K562 (cell line): ENCODE data around the gene HIVEP3. TPM values are rescaled to one million over a fixed set of nuclear protein-coding genes. Genes with fewer than 3 reads are reported as not detected.
A peak's percentile ranks its signal among the peaks of the same experiment; 100 is the strongest.

Experiments used
- BACH1 ChIP-seq: fragments of 200-800 bp; sonication (Bioruptor generic); IDR thresholded peaks from 2 replicates; pipeline ENCODE4 v1.6.1; 2016; ENCODE audit warnings: missing genetic modification characterization, missing compliant biosample characterization
- CC2D1A ChIP-seq: fragments of 450-650 bp; IDR thresholded peaks from 2 replicates; pipeline ENCODE4 v1.6.1; 2017; ENCODE audit warnings: mild to moderate bottlenecking
- GTF2F1 ChIP-seq: IDR thresholded peaks from 2 replicates; pipeline ENCODE4 v1.6.1; 2011; ENCODE audit warnings: low read depth, low read length, improper control_type of control experiment
- HMG20A ChIP-seq: fragments of 450-650 bp; formaldehyde crosslinking; conservative IDR thresholded peaks from 2 replicates; pipeline ENCODE4 v1.4.0; 2020; ENCODE audit warnings: mild to moderate bottlenecking, mixed read lengths
- MAFF ChIP-seq: IDR thresholded peaks from 2 replicates; pipeline ENCODE4 v1.6.1; 2012; ENCODE audit warnings: low read length, improper control_type of control experiment
- NELFE ChIP-seq: IDR thresholded peaks from 2 replicates; pipeline ENCODE4 v1.6.1; 2011; ENCODE audit warnings: mild to moderate bottlenecking; ENCODE audit not compliant: insufficient read depth, insufficient read length
- RUNX1 ChIP-seq: sonication (generic); IDR thresholded peaks from 2 replicates; pipeline ENCODE4 v1.6.1; 2016; ENCODE audit warnings: antibody characterized with exemption, low read depth
- SMARCA4 ChIP-seq: fragments of 450-650 bp; IDR thresholded peaks from 2 replicates; pipeline ENCODE4 v1.6.1; 2016
- ZBTB17 ChIP-seq: fragments of 450-650 bp; formaldehyde crosslinking; IDR thresholded peaks from 2 replicates; pipeline ENCODE4 v1.4.0; 2020; ENCODE audit warnings: mild to moderate bottlenecking
- ZC3H11A ChIP-seq: IDR thresholded peaks from 2 replicates; pipeline ENCODE4 v1.6.1; 2012; ENCODE audit warnings: low read depth, low read length, improper control_type of control experiment
- ZNF174 ChIP-seq: fragments of 250-450 bp; sonication (Bioruptor Pico); IDR thresholded peaks from 2 replicates; pipeline ENCODE4 v1.4.0; 2020; ENCODE audit warnings: mild to moderate bottlenecking
- ZNF318 ChIP-seq, 2 experiments: fragments of 450-650 bp; IDR thresholded peaks; 2 replicates each; pipeline ENCODE4 v1.6.1; 2016; ENCODE audit warnings: mild to moderate bottlenecking in 2 of 2, borderline replicate concordance in 1 of 2, low read depth in 1 of 2, moderate library complexity in 1 of 2
- ZNF444 ChIP-seq: fragments of 250-450 bp; sonication (Bioruptor Pico); IDR thresholded peaks from 2 replicates; pipeline ENCODE4 v1.4.0; 2020; ENCODE audit warnings: mild to moderate bottlenecking, moderate library complexity
- polyA plus RNA-seq, 8 experiments: library from polyadenylated mRNA; depleted of rRNA in 4 of 8; stranded (reverse) in 5 of 8; unstranded in 3 of 8; fragments of >200 nt; fragmentation: Nextera tagmentation in 2 of 8; fragmentation: Illumina TruSeq in 1 of 8; extraction: Ambion mirVana in 2 of 8; extraction: Trizol in 1 of 8; gene quantifications; 2 replicates each; pipeline versions ENCODE4 v1.2.1 to v1.2.3, GENCODE V29; 2011 to 2014; ENCODE audit warnings: inconsistent platforms in 1 of 8, missing spikeins in 1 of 8
- total RNA-seq, 7 experiments: library from RNA; depleted of rRNA in 6 of 7; stranded (reverse); fragments of >200 nt in 6 of 7; fragmentation: Illumina TruSeq in 2 of 7; extraction: Trizol in 2 of 7; gene quantifications; 2 replicates each; pipeline versions ENCODE4 v1.2.1 to v1.2.3, GENCODE V29; 2011 to 2021; ENCODE audit warnings: low replicate concordance in 1 of 7
- TF ChIP-seq, protein P1 (sequence below): fragments of 250-450 bp; sonication (Bioruptor Pico); IDR thresholded peaks from 2 replicates; pipeline ENCODE4 v1.8.0; 2021; ENCODE audit warnings: moderate library complexity, mild to moderate bottlenecking, inconsistent platforms
- TF ChIP-seq, protein P2 (sequence below): fragments of 250-450 bp; sonication (Bioruptor Pico); IDR thresholded peaks from 2 replicates; pipeline ENCODE4 v1.4.0; 2020; ENCODE audit warnings: mild to moderate bottlenecking, moderate library complexity
- TF ChIP-seq, protein P3 (sequence below): fragments of 450-650 bp; IDR thresholded peaks from 2 replicates; pipeline ENCODE4 v1.6.1; 2016; ENCODE audit warnings: borderline replicate concordance

The HIVEP3 gene
- total and polyA plus RNA-seq, 9 of the 15 experiments (the other 6 are each of a cell fraction or from before 2014, with no cell fraction given), result 0.09 to 0.58 (median 0.34) TPM; not detected in 1

DNA sequence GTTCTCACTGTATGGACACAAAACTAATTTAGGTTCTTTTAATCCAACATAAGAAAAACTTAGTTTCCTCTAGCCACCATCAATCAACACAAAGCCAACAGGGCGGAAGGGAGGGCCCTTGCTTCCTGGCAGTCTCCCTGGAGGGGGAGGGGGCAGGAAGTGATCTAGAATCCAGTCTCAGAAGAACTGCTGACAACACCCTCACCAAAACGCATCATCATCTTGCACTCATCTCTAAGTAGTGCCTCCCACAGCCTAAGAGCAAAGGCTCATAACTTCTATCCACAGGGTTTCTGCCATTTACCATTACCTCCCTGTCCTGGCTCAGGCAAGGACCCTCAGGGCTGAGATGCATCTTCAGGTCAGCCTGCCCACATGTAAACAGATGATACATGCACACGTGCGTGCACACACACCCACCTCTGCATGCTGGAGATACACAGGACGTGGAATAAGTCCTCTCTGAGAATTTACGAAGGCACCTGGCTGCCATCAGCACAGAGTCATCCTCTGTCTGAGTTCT lies 20.5 kb downstream of the HIVEP3 start (continued):
- TF ChIP-seq, protein P1, sequence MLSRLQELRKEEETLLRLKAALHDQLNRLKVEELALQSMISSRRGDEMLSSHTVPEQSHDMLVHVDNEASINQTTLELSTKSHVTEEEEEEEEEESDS (CRISPR knock-in tag), result no peak
- TF ChIP-seq ZNF174, result no peak
- no peak for TF ChIP-seq CC2D1A
- TF ChIP-seq, protein P2, sequence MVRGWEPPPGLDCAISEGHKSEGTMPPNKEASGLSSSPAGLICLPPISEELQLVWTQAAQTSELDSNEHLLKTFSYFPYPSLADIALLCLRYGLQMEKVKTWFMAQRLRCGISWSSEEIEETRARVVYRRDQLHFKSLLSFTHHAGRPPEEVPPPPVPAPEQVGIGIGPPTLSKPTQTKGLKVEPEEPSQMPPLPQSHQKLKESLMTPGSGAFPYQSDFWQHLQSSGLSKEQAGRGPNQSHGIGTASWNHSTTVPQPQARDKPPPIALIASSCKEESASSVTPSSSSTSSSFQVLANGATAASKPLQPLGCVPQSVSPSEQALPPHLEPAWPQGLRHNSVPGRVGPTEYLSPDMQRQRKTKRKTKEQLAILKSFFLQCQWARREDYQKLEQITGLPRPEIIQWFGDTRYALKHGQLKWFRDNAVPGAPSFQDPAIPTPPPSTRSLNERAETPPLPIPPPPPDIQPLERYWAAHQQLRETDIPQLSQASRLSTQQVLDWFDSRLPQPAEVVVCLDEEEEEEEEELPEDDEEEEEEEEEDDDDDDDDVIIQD (CRISPR knock-in tag), result no peak
- TF ChIP-seq SMARCA4, result peak; percentile 30; the same call in 1 of the 2 replicates
- TF ChIP-seq ZBTB17 (CRISPR knock-in tag), result 0 out of 2 replicates have a peak, but pooled peaks have one; percentile 20
- no peak for TF ChIP-seq RUNX1
- TF ChIP-seq MAFF, result no peak; the same call in 1 of the 2 replicates
- TF ChIP-seq ZC3H11A, result no peak
- no peak for TF ChIP-seq ZNF318 (IDR thresholded peaks at IDR 0.05; ENCODE audit: borderline replicate concordance in 1 of 2, low read depth in 1 of 2)
- TF ChIP-seq, protein P3, sequence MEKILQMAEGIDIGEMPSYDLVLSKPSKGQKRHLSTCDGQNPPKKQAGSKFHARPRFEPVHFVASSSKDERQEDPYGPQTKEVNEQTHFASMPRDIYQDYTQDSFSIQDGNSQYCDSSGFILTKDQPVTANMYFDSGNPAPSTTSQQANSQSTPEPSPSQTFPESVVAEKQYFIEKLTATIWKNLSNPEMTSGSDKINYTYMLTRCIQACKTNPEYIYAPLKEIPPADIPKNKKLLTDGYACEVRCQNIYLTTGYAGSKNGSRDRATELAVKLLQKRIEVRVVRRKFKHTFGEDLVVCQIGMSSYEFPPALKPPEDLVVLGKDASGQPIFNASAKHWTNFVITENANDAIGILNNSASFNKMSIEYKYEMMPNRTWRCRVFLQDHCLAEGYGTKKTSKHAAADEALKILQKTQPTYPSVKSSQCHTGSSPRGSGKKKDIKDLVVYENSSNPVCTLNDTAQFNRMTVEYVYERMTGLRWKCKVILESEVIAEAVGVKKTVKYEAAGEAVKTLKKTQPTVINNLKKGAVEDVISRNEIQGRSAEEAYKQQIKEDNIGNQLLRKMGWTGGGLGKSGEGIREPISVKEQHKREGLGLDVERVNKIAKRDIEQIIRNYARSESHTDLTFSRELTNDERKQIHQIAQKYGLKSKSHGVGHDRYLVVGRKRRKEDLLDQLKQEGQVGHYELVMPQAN, result 0 out of 2 replicates have a peak, but pooled peaks have one; percentile 25
- no peak for TF ChIP-seq GTF2F1
- TF ChIP-seq HMG20A (CRISPR knock-in tag), result no peak
- no peak for TF ChIP-seq NELFE
- TF ChIP-seq ZNF444, result no peak
- TF ChIP-seq BACH1, result peak; percentile 72
